Neural progenitor cell (in vitro differentiated cells): Measurements from ENCODE around the gene GSTM3. TPM values are rescaled to one million over a fixed set of nuclear protein-coding genes. Genes with fewer than 3 reads are reported as not detected.
A peak's percentile ranks its signal among the peaks of the same experiment; 100 is the strongest.

Experiments used
- DNase-seq: peaks from one replicate; pipeline ENCODE4 v3.0.0-alpha.2; 2016; ENCODE audit warnings: low spot score
- H2AFZ ChIP-seq: fragments of 200-600 bp; sonication (generic); replicated peaks from 2 replicates; pipeline ENCODE4 v1.6.1; 2016; ENCODE audit warnings: antibody characterized with exemption
- H3F3A ChIP-seq: fragments of 200-600 bp; sonication (generic); 2 replicates; pipeline ENCODE4 v1.6.1; 2016; ENCODE audit warnings: antibody characterized with exemption, low read depth
- H3K27ac ChIP-seq: fragments of 200-600 bp; sonication (generic); 2 replicates; pipeline ENCODE4 v1.5.1; 2016; ENCODE audit warnings: mild to moderate bottlenecking
- H3K27me3 ChIP-seq: fragments of 200-600 bp; sonication (generic); 2 replicates; pipeline ENCODE4 v1.6.1; 2016; ENCODE audit warnings: mild to moderate bottlenecking, moderate library complexity
- H3K36me3 ChIP-seq: fragments of 200-600 bp; sonication (generic); 2 replicates; pipeline ENCODE4 v1.5.1; 2016
- H3K4me1 ChIP-seq: fragments of 200-600 bp; sonication (generic); 2 replicates; pipeline ENCODE4 v1.6.1; 2016; ENCODE audit warnings: mixed run types
- H3K4me2 ChIP-seq: fragments of 200-600 bp; sonication (generic); 2 replicates; pipeline ENCODE4 v1.6.1; 2016
- H3K4me3 ChIP-seq: fragments of 200-600 bp; sonication (generic); 2 replicates; pipeline ENCODE4 v1.5.1; 2016
- H3K79me2 ChIP-seq: fragments of 200-600 bp; sonication (generic); 2 replicates; pipeline ENCODE4 v1.6.1; 2016; ENCODE audit warnings: low read depth
- H3K9ac ChIP-seq: fragments of 200-600 bp; sonication (generic); 2 replicates; pipeline ENCODE4 v1.6.1; 2016
- H3K9me3 ChIP-seq: fragments of 200-600 bp; sonication (generic); 2 replicates; pipeline ENCODE4 v1.5.1; 2016; ENCODE audit warnings: low read depth
- H4K20me1 ChIP-seq: fragments of 200-600 bp; sonication (generic); 2 replicates; pipeline ENCODE4 v1.6.1; 2016; ENCODE audit warnings: low read depth
- H3K27ac Mint-ChIP-seq: 3 replicates; pipeline ENCODE4 v1.8.0; 2021; ENCODE audit warnings: mixed read lengths
- H3K27me3 Mint-ChIP-seq: 2 replicates; pipeline ENCODE4 v1.8.0; 2022; ENCODE audit warnings: low read depth, mild to moderate bottlenecking, inconsistent platforms, moderate library complexity, mixed read lengths; ENCODE audit not compliant: insufficient read depth
- H3K36me3 Mint-ChIP-seq: 3 replicates; pipeline ENCODE4 v1.8.0; 2021; ENCODE audit warnings: mixed read lengths
- H3K4me1 Mint-ChIP-seq: 3 replicates; pipeline ENCODE4 v1.8.0; 2021; ENCODE audit warnings: mixed read lengths
- H3K4me3 Mint-ChIP-seq: 3 replicates; pipeline ENCODE4 v1.8.0; 2021; ENCODE audit warnings: mild to moderate bottlenecking, moderate library complexity, mixed read lengths
- H3K9me3 Mint-ChIP-seq: 3 replicates; pipeline ENCODE4 v1.8.0; 2020; ENCODE audit warnings: mixed read lengths
- CTCF ChIP-seq: fragments of 200-600 bp; sonication (generic); IDR thresholded peaks from 2 replicates; pipeline ENCODE4 v1.5.1; 2017; ENCODE audit warnings: antibody characterized with exemption, mild to moderate bottlenecking
- EZH2 ChIP-seq: fragments of 200-600 bp; sonication (generic); IDR thresholded peaks from 2 replicates; pipeline ENCODE4 v1.6.1; 2017; ENCODE audit warnings: antibody characterized with exemption, mild to moderate bottlenecking, moderate library complexity
- EZH2phosphoT487 ChIP-seq: fragments of 200-600 bp; sonication (generic); IDR thresholded peaks from 2 replicates; pipeline ENCODE4 v1.6.1; 2017; ENCODE audit warnings: antibody characterized with exemption
- total RNA-seq: library from RNA; depleted of rRNA; stranded (reverse); fragments of >200 nt; gene quantifications from 2 replicates; pipeline ENCODE4 v1.2.3, GENCODE V29; 2015; ENCODE audit warnings: low replicate concordance

Gene GSTM3
- total RNA-seq, 1 donor from 2014 or later, result 12.9 TPM

DNA sequence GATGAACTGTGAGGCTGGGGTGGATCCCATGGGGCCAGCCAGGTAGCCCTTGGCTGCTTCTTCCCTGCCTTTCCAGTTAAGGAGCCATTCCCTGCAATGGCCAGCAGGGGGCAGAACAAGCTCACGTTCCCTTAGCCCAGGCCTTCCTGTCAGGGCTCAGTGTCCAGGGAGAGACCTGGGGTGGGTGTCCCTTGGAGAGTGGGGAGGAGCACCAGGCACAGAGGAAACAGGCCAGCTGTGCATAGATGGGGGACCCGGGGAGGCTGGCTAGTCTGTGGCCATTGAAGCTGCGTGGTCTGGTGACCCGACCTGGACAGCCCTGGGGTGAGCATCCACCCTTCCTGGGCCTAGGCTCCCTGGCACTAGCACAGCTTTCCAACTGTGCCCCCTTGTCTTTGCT, 36.1 kb upstream of the GSTM3 start:
- H3K4me1 Mint-ChIP-seq, result no peaks in the 10 kb centered on the region
- DNase-seq, result peak; percentile 89
- peak; percentile 95 for TF ChIP-seq CTCF
- no peak for TF ChIP-seq EZH2phosphoT487
- TF ChIP-seq EZH2, result no peak
- H3K9ac ChIP-seq, result no peak overlapping the region
- H3K79me2 ChIP-seq, result no peaks in the 10 kb centered on the region
- no peaks in the 10 kb centered on the region for H3K36me3 Mint-ChIP-seq
- no peak overlapping the region for H3K4me2 ChIP-seq
- H3K4me1 ChIP-seq, result peaks cover 4% of the 10 kb centered on the region
- no peaks in the 10 kb centered on the region for H3K9me3 ChIP-seq
- H3K27ac Mint-ChIP-seq, result peak overlapping the region; percentile 75
- H4K20me1 ChIP-seq, result no peaks in the 10 kb centered on the region
- H3F3A ChIP-seq, result no peaks in the 10 kb centered on the region
- no peaks in the 10 kb centered on the region for H3K27me3 ChIP-seq
- peaks cover 9% of the 10 kb centered on the region for H3K27me3 Mint-ChIP-seq
- H2AFZ ChIP-seq, result peak overlapping the region; percentile 56
- no peak overlapping the region for H3K4me3 ChIP-seq
- H3K36me3 ChIP-seq, result no peaks in the 10 kb centered on the region
- H3K9me3 Mint-ChIP-seq, result no peaks in the 10 kb centered on the region
- no peak overlapping the region for H3K27ac ChIP-seq
- H3K4me3 Mint-ChIP-seq, result no peak overlapping the region

GRCh38 chr1:109776206-109776835, 35.5 kb upstream of the GSTM3 start:
- Histone ChIP-seq H3K27ac (no peak overlapping the region), H3K9me3 (no peaks in the 10 kb centered on the region), H3K79me2 (no peaks in the 10 kb centered on the region), H4K20me1 (no peaks in the 10 kb centered on the region), H3K9ac (no peak overlapping the region), H3F3A (no peaks in the 10 kb centered on the region), H3K4me3 (no peak overlapping the region), H3K4me1 (peaks cover 4% of the 10 kb centered on the region), H2AFZ (no peak overlapping the region), H3K27me3 (no peaks in the 10 kb centered on the region), H3K36me3 (no peaks in the 10 kb centered on the region), H3K4me2 (no peak overlapping the region)
- no peak overlapping the region for H3K4me3 Mint-ChIP-seq
- no peaks in the 10 kb centered on the region for H3K9me3 Mint-ChIP-seq
- no peaks in the 10 kb centered on the region for H3K4me1 Mint-ChIP-seq
- no peaks in the 10 kb centered on the region for H3K36me3 Mint-ChIP-seq
- DNase-seq, result no peak
- peaks cover 9% of the 10 kb centered on the region for H3K27me3 Mint-ChIP-seq
- TF ChIP-seq EZH2phosphoT487 (no peak), EZH2 (no peak), CTCF (no peak)
- peak overlapping the region; percentile 75 for H3K27ac Mint-ChIP-seq

GRCh38 chr1:109775398-109775797, 34.6 kb upstream of the GSTM3 start:
- Histone ChIP-seq H4K20me1 (no peaks in the 10 kb centered on the region), H3K27ac (no peak overlapping the region), H3K79me2 (no peaks in the 10 kb centered on the region), H3K36me3 (no peaks in the 10 kb centered on the region), H2AFZ (no peak overlapping the region), H3K27me3 (no peaks in the 10 kb centered on the region), H3K4me3 (no peak overlapping the region), H3K9ac (no peak overlapping the region), H3K4me1 (peaks cover 7% of the 10 kb centered on the region), H3K4me2 (no peak overlapping the region), H3F3A (no peaks in the 10 kb centered on the region), H3K9me3 (no peaks in the 10 kb centered on the region)
- Mint-ChIP-seq H3K27me3 (peaks cover 9% of the 10 kb centered on the region), H3K4me3 (no peak overlapping the region), H3K4me1 (peaks cover 5% of the 10 kb centered on the region), H3K36me3 (no peaks in the 10 kb centered on the region), H3K27ac (no peak overlapping the region), H3K9me3 (no peaks in the 10 kb centered on the region)
- TF ChIP-seq EZH2phosphoT487, result no peak
- no peak for TF ChIP-seq CTCF
- TF ChIP-seq EZH2, result no peak
- DNase-seq, result no peak
